ENCODE measurements around the gene MT2A.

- TF ChIP-seq, protein P1, sequence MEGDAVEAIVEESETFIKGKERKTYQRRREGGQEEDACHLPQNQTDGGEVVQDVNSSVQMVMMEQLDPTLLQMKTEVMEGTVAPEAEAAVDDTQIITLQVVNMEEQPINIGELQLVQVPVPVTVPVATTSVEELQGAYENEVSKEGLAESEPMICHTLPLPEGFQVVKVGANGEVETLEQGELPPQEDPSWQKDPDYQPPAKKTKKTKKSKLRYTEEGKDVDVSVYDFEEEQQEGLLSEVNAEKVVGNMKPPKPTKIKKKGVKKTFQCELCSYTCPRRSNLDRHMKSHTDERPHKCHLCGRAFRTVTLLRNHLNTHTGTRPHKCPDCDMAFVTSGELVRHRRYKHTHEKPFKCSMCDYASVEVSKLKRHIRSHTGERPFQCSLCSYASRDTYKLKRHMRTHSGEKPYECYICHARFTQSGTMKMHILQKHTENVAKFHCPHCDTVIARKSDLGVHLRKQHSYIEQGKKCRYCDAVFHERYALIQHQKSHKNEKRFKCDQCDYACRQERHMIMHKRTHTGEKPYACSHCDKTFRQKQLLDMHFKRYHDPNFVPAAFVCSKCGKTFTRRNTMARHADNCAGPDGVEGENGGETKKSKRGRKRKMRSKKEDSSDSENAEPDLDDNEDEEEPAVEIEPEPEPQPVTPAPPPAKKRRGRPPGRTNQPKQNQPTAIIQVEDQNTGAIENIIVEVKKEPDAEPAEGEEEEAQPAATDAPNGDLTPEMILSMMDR (IDR thresholded peaks at IDR 0.05): no peak
- TF ChIP-seq POLR2A (IDR thresholded peaks at IDR 0.05): no peak
Measured at GRCh38 chr16:56639045-56639444, 30.7 kb downstream of the MT2A start.
